HUDEP-2 (cell line): ENCODE results near the gene CTSW.
"Not testable (repeated sequence)": the region's sequence is repeated elsewhere in the genome, so short reads cannot be mapped to it uniquely, and the experiment has no call there.

Experiments used
- DNase-seq, 76 experiments: peaks; one replicate each; lab custom pipeline; 2025; ENCODE audit not compliant: unreplicated experiment in 76 of 76; lab: John Stamatoyannopoulos, UW

CTSW gene

DNA sequence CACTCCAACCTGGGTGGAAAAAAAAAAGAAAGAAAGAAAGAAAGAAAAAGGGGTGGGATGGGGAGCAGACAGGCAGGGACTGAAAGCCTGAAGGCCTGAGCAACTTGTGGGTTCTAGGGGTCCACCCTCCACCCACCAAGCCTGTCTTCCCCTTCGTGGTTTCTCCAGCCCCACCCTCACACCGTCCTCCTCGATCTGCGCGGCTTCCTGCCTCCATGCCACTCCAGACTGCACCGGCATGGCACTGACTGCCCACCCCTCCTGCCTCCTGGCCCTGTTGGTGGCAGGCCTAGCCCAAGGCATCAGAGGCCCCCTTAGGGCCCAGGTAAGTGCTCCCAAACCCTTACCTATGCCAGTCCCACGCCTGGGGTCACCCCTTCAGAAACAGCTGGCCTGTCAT lies at the start of gene CTSW:
Gene CTSW, plus strand, starts transcription at position 221 of the 400 bp plus-strand sequence. Its CDS starts 18 bp downstream, at position 239.
- DNase-seq: no peak

DNA sequence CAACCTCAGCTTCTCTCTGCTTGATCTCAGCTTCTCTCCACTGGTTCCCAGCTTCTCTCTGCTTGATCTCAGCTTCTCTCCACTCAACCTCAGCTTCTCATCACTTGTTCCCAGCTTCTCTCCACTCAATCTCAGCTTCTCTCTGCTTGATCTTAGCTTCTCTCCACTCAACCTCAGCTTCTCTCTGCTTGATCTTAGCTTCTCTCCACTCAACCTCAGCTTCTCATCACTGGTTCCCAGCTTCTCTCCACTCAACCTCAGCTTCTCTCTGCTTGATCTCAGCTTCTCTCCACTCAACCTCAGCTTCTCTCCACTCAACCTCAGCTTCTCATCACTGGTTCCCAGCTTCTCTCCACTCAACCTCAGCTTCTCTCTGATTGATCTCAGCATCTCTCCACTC lies 47.4 kb upstream of the CTSW start:
- not testable (repeated sequence) for DNase-seq

- peak in 74 of 76 experiments; percentile 19 to 95 (median 90) for DNase-seq
Observed at GRCh38 chr11:65833297-65834030, 46.2 kb upstream of the CTSW start, which contains the start of gene SNX32. Gene SNX32 (plus strand): TSS chr11:65833963. CDS start chr11:65834066, 103 bp downstream.

- no peak for DNase-seq
Observed at GRCh38 chr11:65834202-65834601, 45.4 kb upstream of the CTSW start.

- no peak for DNase-seq
Observed at GRCh38 chr11:65842144-65842543, 37.5 kb upstream of the CTSW start.

GRCh38 chr11:65843811-65844210 lies 35.8 kb upstream of the CTSW start:
- DNase-seq: no peak

GRCh38 chr11:65844231-65844872 lies 35.3 kb upstream of the CTSW start:
- no peak for DNase-seq

DNA sequence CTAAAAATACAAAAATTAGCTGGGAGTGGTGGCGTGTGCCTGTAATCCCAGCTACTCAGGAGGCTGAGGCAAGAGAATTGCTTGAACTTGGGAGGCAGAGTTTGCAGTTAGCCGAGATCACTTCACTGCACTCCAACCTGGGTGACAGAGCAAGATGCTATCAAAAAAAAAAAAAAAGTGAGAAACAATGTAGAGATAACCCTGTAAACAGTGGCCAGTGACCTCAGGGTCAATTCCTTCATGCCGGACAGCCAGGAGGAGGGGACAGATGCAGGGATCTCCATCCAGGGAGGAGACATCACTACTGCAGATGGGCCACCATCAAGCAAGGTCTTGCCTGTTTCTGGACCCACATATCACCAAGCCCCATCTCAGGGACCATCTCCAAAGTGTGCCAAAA lies 31.9 kb upstream of the CTSW start:
- no peak for DNase-seq

DNA sequence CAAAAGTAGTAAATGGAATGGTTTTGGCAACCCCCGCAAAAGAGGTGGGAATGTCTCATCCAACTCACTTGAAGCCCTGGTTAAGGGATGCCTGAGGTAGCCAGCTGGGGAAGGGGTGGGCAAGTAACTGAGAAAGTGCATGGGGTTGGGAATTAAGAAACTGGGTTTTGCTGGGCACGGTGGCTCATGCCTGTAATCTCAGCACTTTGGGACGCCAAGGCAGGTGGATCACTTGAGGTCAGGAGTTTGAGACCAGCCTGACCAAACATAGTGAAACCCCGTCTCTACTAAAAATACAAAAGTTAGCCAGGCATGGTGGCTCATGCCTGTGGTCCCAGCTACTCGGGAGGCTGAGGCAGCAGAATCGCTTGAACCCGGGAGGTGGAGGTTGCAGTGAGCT lies 30.9 kb upstream of the CTSW start:
- not testable (repeated sequence) for DNase-seq

DNA sequence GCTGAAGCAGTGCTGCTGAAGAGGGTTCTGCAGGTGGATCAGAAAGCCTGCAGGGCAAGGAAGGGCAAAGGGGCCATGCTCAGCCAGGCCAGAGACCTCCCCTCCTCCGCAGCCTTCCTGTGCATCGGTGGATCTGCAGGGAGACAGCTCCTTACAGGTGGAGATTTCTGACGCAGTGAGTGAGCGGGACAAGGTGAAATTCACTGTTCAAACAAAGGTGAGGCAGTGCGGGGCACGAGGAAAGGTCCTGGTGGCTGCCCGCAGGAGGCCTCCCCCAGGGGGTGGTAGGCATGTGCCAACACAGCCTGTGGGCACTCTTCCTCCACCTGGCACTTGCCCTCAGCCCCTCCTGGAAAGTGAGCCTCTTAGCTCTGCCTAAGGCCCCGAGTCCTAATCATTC lies 30.3 kb upstream of the CTSW start:
- DNase-seq: no peak

GRCh38 chr11:65849771-65850216 lies 29.8 kb upstream of the CTSW start:
- no peak for DNase-seq

- no peak for DNase-seq
Observed at GRCh38 chr11:65850217-65851082, 29.2 kb upstream of the CTSW start.

GRCh38 chr11:65851083-65851579 lies 28.5 kb upstream of the CTSW start:
- peak in 12 of 76 experiments; percentile 3 to 46 (median 26) for DNase-seq

DNA sequence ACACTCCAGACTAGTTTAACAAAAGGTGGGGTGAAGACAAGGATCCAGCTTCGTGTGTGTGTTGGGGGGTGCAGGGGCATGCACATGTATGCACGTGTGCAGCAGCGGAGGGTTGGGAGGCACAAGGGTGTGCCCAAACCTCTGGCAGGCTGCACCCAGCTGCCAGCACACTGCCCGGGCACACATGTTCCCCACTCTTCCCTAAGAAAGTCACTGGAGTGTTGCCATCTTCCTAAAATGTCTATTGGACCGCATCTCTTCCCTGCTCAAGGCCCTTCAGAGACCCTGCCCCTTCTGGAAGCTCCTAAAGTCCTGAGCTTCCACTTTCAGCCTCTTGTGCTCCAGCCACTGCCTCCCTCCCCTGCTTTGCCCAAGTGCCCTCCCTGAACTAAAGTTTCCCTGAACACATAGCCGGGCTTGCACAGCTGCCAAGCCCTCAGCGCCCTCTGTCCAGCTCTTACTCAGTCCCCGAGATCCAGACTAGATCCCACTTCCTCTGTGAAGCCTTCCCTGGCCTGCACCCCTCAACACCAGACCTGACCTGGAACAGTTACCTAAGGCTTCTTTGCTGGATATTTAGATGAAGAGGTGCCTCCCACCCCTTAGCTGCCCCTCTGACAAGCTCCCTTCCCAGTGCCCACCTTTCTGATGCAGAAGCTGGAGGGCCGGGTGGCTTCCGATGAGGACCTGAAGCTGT lies 27.7 kb upstream of the CTSW start:
- no peak for DNase-seq

GRCh38 chr11:65852508-65853245 lies 27.0 kb upstream of the CTSW start:
- no peak for DNase-seq

GRCh38 chr11:65853246-65853979 lies 26.2 kb upstream of the CTSW start:
- DNase-seq: no peak

GRCh38 chr11:65854161-65854592 lies 25.5 kb upstream of the CTSW start:
- no peak for DNase-seq

DNA sequence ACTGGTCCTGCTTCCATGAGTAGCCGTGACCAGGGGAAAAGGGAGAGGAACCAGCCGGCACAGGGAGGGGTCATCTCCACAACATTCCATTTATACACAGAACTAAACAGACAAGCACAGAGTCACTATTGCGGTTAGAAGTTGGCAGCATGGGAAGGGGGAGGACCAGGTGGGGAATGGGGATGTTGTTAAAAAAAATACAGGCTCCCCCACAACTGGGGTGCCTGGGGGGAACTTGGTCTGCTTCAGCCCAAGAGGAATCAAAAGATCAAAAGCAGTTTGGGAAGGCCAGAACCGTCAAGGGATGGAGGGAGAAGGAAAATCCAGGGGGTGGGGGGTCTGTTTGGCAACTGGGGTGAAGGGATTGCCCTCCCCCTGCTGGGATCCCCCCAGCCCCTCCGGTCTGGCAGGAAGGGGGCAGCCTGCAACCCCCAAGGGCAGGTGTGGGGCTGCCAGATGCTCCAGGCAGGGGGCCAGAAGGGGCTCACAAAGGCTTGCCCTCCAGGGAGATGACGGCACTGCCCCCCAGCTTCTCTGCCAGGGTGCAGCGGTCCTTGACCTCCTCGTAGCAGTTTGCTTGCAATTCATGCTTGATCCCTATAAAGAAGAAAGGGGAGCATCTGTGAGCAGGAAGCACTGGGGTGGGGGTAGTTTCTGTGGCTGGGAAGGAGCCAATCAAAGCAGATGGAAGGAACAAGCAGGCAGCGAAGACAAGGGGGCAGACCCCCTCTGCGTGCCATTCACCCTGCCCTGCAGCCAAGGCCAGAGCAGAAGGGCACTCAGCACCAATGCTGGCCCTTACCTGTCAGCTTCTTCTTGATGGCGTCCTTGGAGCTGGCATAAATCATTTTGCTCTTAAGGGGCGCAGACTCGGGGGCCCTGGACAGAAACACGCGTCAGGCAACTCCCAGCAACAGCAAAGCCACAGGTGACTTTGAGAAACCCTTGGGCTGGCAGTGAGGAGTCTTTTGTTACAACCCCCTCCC lies 24.5 kb upstream of the CTSW start:
- DNase-seq: no peak
